ENCODE measurements around the gene ZFP36L2. TPM values are rescaled to one million over a fixed set of nuclear protein-coding genes. Genes with fewer than 3 reads are reported as not detected.

Gene ZFP36L2
- total and polyA plus RNA-seq, 9 of the 15 experiments (the other 6 are each of a cell fraction or from before 2014, with no cell fraction given), result 4.1 to 60.6 (median 20.3) TPM

DNA sequence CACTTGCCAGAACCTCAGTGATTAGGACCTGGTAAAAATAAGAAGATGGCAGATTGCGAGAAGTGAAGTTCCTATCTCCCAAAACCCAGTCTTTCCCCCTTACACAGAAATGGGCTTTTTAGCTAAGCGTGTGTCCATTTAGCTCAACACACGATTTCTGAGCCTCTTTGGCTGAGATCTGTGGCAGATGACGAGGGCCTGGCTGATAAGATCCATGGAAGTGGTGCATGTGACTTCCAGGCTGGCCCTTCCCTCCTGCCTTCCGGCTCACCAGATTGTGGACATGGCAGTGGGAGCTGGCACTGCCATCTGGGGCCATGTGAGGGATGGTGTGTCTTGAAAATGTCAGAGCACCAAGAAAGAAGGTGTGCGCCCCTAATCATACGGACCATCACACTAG is 41.0 kb upstream of the ZFP36L2 start (continued):
- TF ChIP-seq BHLHE40 (IDR thresholded peaks at IDR 0.05; ENCODE audit: low read length) (peak; percentile 11; the same call in 1 of the 2 replicates), ZNF778 (CRISPR knock-in tag; IDR thresholded peaks at IDR 0.05) (no peak), ZNF184 (CRISPR knock-in tag; IDR thresholded peaks at IDR 0.05) (no peak), ETS2 (tag; IDR thresholded peaks at IDR 0.05; ENCODE audit: borderline replicate concordance, poor library complexity, severe bottlenecking) (no peak), ZNF76 (CRISPR knock-in tag; IDR thresholded peaks at IDR 0.05; ENCODE audit: borderline replicate concordance) (no peak), CBFA2T3 (IDR thresholded peaks at IDR 0.05) (no peak), RBM17 (IDR thresholded peaks at IDR 0.05; ENCODE audit: borderline replicate concordance, low read depth, low read length) (no peak), TEAD1 (CRISPR knock-in tag; IDR thresholded peaks at IDR 0.05) (0 out of 4 replicates have a peak, but pooled peaks of 1 of the 2 experiments have one; percentile 29), ZNF584 (CRISPR knock-in tag; IDR thresholded peaks at IDR 0.05; ENCODE audit: low read depth) (no peak), ZNF41 (CRISPR knock-in tag; conservative IDR thresholded peaks at IDR 0.05) (peak; percentile 28; the same call in 1 of the 2 replicates), TCF7 (IDR thresholded peaks at IDR 0.05; ENCODE audit: borderline replicate concordance) (no peak), ZNF212 (CRISPR knock-in tag; IDR thresholded peaks at IDR 0.05) (no peak), CREB1 (IDR thresholded peaks at IDR 0.05) (no peak), CREB1 (CRISPR knock-in tag; IDR thresholded peaks at IDR 0.05) (no peak), CHD2 (IDR thresholded peaks at IDR 0.05; ENCODE audit: low read depth, low read length) (no peak), BACH1 (tag; IDR thresholded peaks at IDR 0.05) (0 out of 2 replicates have a peak, but pooled peaks have one; percentile 20), ZZZ3 (IDR thresholded peaks at IDR 0.05) (no peak), ZC3H4 (CRISPR knock-in tag; IDR thresholded peaks at IDR 0.05; ENCODE audit: borderline replicate concordance) (no peak), E2F3 (CRISPR knock-in tag; IDR thresholded peaks at IDR 0.05) (no peak), PCBP1 (IDR thresholded peaks at IDR 0.05; ENCODE audit: low read depth, low read length, poor library complexity, severe bottlenecking) (no peak), ZNF79 (CRISPR knock-in tag; IDR thresholded peaks at IDR 0.05; ENCODE audit: low read depth) (no peak), CBX1 (IDR thresholded peaks at IDR 0.05; ENCODE audit: low read depth) (no peak)
- TF ChIP-seq, protein P1, sequence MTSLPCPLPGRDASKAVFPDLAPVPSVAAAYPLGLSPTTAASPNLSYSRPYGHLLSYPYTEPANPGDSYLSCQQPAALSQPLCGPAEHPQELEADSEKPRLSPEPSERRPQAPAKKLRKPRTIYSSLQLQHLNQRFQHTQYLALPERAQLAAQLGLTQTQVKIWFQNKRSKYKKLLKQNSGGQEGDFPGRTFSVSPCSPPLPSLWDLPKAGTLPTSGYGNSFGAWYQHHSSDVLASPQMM (CRISPR knock-in tag; IDR thresholded peaks at IDR 0.05), result no peak
- TF ChIP-seq, protein P2, sequence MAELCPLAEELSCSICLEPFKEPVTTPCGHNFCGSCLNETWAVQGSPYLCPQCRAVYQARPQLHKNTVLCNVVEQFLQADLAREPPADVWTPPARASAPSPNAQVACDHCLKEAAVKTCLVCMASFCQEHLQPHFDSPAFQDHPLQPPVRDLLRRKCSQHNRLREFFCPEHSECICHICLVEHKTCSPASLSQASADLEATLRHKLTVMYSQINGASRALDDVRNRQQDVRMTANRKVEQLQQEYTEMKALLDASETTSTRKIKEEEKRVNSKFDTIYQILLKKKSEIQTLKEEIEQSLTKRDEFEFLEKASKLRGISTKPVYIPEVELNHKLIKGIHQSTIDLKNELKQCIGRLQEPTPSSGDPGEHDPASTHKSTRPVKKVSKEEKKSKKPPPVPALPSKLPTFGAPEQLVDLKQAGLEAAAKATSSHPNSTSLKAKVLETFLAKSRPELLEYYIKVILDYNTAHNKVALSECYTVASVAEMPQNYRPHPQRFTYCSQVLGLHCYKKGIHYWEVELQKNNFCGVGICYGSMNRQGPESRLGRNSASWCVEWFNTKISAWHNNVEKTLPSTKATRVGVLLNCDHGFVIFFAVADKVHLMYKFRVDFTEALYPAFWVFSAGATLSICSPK (IDR thresholded peaks at IDR 0.05; ENCODE audit: borderline replicate concordance), result no peak
- TF ChIP-seq, protein P3, sequence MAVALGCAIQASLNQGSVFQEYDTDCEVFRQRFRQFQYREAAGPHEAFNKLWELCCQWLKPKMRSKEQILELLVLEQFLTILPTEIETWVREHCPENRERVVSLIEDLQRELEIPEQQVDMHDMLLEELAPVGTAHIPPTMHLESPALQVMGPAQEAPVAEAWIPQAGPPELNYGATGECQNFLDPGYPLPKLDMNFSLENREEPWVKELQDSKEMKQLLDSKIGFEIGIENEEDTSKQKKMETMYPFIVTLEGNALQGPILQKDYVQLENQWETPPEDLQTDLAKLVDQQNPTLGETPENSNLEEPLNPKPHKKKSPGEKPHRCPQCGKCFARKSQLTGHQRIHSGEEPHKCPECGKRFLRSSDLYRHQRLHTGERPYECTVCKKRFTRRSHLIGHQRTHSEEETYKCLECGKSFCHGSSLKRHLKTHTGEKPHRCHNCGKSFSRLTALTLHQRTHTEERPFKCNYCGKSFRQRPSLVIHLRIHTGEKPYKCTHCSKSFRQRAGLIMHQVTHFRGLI (CRISPR knock-in tag; IDR thresholded peaks at IDR 0.05), result 0 out of 2 replicates have a peak, but pooled peaks have one; percentile 14
- TF ChIP-seq, protein P4, sequence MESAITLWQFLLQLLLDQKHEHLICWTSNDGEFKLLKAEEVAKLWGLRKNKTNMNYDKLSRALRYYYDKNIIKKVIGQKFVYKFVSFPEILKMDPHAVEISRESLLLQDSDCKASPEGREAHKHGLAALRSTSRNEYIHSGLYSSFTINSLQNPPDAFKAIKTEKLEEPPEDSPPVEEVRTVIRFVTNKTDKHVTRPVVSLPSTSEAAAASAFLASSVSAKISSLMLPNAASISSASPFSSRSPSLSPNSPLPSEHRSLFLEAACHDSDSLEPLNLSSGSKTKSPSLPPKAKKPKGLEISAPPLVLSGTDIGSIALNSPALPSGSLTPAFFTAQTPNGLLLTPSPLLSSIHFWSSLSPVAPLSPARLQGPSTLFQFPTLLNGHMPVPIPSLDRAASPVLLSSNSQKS (CRISPR knock-in tag; IDR thresholded peaks at IDR 0.05), result no peak
- TF ChIP-seq, protein P5, sequence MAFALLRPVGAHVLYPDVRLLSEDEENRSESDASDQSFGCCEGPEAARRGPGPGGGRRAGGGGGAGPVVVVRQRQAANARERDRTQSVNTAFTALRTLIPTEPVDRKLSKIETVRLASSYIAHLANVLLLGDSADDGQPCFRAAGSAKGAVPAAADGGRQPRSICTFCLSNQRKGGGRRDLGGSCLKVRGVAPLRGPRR (CRISPR knock-in tag; IDR thresholded peaks at IDR 0.05), result no peak

All from K562 (cell line).